NCI-H146 treated with DMSO at 0.1 percent for 48 hours (cell line): Measurements from ENCODE around the gene PTCHD1.

Experiments
- DNase-seq: peaks from one replicate; lab custom pipeline; 2025; ENCODE audit not compliant: unreplicated experiment; lab: John Stamatoyannopoulos, UW

PTCHD1 gene

DNA sequence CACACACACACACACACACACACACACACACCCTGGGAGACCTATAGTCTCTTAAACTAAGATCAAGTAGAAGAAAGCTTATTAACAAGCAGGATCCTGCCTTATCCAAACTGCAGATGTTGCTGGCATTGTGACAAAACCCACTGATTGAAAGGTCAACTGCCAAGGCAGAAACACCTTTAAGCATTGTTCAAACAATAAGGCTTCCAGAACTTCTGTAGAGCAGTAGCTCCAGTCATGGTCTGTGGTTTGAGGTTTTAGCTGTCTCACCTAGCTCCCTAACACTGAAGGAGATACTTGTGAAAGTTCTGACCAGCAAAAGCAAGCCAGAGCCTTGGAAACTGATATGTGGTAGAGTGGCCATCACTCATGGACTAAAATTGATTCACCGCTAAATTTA is 59.8 kb downstream of the PTCHD1 start:
- DNase-seq, result no peak

DNA sequence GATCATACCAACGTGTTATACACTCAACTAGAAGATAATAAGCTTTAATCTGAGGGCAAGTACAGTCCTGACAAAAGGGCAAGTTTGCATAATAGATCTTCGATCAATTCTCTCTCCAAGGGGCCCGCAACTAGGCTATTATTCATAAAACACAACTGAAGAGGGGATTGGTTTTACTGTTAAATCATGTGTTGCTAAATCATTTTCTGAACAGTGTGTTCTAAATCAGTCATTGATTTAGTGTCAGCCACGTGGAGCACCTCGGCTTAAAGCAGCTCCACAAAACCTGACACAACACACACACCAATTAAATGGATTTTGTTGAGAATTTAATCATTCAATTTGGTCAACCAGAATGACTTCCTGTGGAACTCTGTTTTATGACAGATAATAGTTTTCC is 61.6 kb downstream of the PTCHD1 start:
- no peak for DNase-seq

DNA sequence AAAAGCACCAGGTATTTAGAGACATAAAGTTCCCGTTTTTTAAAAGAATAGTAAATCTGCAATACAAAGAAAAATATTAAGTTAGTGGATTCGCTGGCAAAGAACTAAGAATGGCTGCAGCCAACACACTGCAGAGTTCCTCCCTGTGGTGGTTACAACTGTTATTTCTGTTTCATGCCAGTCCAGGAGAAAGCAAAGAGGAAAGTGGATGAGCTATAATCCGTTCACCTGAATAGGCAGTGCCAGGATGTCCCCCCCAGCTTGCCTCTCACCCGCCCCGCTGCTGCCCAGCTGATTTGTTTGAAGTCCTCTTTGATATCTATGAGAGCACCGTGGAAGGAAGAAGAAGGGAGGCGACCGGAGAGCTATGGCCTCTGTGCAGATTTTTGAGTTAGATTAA is 63.9 kb downstream of the PTCHD1 start:
- DNase-seq, result no peak

DNA sequence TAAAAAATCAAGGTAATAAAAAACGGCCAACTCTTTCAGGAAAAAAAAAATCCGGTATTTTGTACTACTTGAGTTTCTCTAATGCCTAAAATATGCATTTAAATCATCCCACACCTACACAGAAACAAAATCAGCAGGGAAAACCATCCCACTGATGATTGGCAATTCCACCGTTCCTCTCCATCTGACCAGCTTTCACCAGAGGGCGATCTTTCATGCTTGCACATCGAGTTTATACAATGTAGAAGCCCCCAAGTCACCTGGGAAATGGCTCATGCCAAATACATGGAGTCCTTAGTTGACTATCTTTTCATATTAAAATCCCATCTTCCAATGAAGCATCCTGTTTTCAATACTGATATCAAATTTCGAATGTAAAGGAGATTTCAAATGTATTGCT is 69.2 kb downstream of the PTCHD1 start:
- no peak for DNase-seq

DNA sequence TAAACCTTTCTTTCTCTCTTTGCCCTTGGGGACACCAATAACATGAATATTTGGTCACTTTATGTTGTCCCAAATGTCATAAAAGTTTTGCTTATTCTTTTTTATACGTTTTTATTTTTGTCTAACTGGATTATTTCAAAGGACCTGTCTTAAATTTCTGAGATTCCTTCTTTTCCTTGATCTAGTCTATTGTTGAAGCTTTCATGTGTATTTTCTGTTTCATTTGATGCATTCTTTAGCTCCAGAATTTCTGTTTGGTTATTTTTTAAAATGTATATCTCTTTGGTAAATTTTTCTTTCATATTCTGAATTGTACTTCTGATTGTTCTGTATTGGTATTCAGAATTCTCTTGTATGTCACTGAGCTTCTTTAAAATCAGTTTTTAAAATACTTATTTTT is 88.3 kb downstream of the PTCHD1 start:
- DNase-seq, result no peak

DNA sequence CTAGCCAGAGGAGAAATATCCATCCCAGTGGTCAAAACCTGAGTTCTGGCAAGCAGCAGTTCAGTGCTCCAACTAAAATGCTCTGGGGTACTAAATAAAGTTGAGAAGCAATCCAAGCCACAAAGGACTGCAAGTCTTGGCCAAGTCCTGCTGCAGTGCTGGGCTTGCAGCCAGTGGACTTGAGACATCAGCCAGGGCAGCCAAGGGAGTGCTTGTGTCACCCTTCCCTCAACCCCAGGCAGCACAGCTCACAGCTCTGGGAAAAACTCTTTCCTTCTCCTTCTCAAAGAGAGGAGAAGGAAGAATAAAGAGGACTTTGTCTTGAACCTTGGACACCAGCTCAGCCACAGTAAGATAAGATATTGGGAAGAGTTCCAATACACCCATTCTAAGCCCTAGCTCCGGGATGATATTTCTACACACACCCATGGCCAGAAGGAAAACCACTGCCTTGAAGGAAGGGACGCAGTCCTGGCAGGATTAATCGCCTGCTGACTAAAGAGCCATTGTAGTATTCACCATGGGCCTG is 99.8 kb downstream of the PTCHD1 start:
- DNase-seq, result no peak

DNA sequence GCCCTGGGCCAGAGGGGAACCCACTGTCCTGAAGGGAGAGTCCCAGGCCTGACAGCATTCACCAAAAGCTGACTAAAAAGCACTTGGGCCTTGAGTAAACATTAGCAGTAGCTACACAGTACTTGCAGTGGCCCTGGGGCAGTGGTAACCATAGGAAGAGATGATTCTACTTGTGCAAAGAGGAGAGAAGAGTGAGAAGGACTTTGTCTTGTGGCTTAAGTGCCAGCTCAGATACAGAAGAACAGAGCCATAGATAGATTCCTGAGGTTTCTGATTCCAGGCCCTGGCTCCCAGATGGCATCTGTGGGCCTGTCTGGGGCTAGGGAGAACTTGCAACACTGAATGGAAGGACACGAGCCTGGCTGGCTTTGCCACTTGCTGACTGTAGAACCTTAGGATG is 100.5 kb downstream of the PTCHD1 start:
- DNase-seq, result no peak

DNA sequence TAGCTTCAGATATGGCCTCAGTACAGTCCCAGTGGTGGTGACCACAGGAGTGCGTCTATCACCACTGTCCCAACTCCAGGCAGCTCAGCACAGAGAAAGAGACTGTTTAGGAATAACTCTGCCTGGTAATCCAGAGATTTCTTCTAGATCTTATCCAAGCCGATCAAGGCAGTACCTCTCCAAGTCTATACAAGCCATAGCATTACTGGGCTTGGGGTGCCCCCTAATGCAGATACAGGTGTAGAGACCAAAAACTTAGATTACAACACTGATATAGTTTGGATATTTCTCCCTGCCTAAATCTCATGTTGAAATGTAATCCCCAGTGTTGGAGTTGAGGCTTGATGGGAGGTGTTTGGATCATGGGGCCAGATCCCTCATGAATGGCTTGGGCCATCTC is 100.9 kb downstream of the PTCHD1 start:
- no peak for DNase-seq

DNA sequence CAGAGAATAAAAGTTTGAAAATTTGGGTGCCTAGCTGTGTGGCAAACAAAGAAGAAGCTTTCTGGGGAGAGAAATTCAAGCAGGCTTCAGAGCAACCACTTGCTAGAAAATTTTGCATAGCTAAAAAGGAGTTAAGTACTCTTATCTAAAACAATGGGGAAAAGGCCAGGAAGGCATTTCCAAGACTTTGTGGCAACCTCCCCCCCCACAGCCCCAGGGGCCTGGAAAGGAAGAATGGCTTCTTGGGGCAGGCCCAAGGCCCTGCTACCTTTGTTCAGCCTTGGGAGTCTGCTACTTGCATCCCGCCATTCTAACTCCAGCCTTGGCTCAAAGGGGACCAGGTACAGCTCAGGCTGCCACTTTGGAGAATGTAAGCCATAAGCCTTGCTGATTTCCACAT is 102.2 kb downstream of the PTCHD1 start:
- DNase-seq, result no peak

DNA sequence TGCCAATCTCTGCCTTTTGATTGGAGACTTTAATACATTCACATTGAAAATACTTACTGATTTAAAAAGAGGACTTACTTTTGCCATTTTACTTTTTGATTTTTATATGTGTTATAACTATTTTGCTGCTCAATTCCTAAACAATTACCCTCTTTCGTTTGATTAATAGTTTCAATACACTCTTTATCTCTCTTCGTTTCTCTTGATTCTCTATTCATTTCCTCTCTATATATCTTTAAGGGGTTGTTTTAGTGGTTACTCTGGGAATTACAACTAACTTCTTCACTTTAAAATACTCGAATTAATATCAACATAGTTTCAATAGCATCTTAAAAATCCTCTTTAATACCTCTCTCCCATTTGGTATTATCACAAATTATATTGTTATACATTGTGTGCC is 116.6 kb downstream of the PTCHD1 start:
- DNase-seq, result no peak
